ENCODE results near the gene CEACAM8. TPM values are rescaled to one million over a fixed set of nuclear protein-coding genes. Genes with fewer than 3 reads are reported as not detected.
"Not testable (repeated sequence)": the region's sequence is repeated elsewhere in the genome, so short reads cannot be mapped to it uniquely, and the experiment has no call there.

Gene CEACAM8
- total RNA-seq, 1 donor from 2014 or later, result not detected

- Mint-ChIP-seq H3K27ac (no peak overlapping the region), H3K4me3 (no peak overlapping the region), H3K36me3 (no peaks in the 10 kb centered on the region), H3K27me3 (ENCODE audit: low read depth) (no peaks in the 10 kb centered on the region), H3K4me1 (no peaks in the 10 kb centered on the region), H3K9me3 (peaks cover 83% of the 10 kb centered on the region)
- DNase-seq (ENCODE audit: low spot score in 2 of 2, unreplicated experiment in 2 of 2), result no peak
- TF ChIP-seq CTCF (IDR thresholded peaks at IDR 0.05; ENCODE audit: unreplicated experiment), result no peak
Observed at GRCh38 chr19:42628411-42629140, 33.9 kb upstream of the CEACAM8 start.

GRCh38 chr19:42627916-42628315 lies 33.2 kb upstream of the CEACAM8 start:
- TF ChIP-seq CTCF (IDR thresholded peaks at IDR 0.05; ENCODE audit: unreplicated experiment), result no peak

GRCh38 chr19:42626181-42626580 lies 31.5 kb upstream of the CEACAM8 start:
- Mint-ChIP-seq H3K36me3 (no peaks in the 10 kb centered on the region), H3K4me1 (no peaks in the 10 kb centered on the region), H3K27me3 (ENCODE audit: low read depth) (no peaks in the 10 kb centered on the region), H3K27ac (no peak overlapping the region), H3K4me3 (no peak overlapping the region), H3K9me3 (peaks cover 83% of the 10 kb centered on the region)
- DNase-seq (ENCODE audit: low spot score in 2 of 2, unreplicated experiment in 2 of 2), result no peak
- TF ChIP-seq CTCF (IDR thresholded peaks at IDR 0.05; ENCODE audit: unreplicated experiment), result no peak

More at GRCh38 chr19:42627916-42628315, 33.2 kb upstream of the CEACAM8 start:
- H3K27me3 Mint-ChIP-seq (ENCODE audit: low read depth), result no peaks in the 10 kb centered on the region
- no peaks in the 10 kb centered on the region for H3K4me1 Mint-ChIP-seq
- H3K27ac Mint-ChIP-seq, result no peak overlapping the region
- no peaks in the 10 kb centered on the region for H3K36me3 Mint-ChIP-seq
- no peak overlapping the region for H3K4me3 Mint-ChIP-seq
- H3K9me3 Mint-ChIP-seq, result peaks cover 86% of the 10 kb centered on the region
- no peak for DNase-seq (ENCODE audit: low spot score in 2 of 2, unreplicated experiment in 2 of 2)

GRCh38 chr19:42619271-42619670 lies 24.5 kb upstream of the CEACAM8 start:
- no peaks in the 10 kb centered on the region for H3K27me3 Mint-ChIP-seq (ENCODE audit: low read depth)
- no peaks in the 10 kb centered on the region for H3K36me3 Mint-ChIP-seq
- no peak overlapping the region for H3K27ac Mint-ChIP-seq
- peaks cover 60% of the 10 kb centered on the region for H3K9me3 Mint-ChIP-seq
- no peak for TF ChIP-seq CTCF (IDR thresholded peaks at IDR 0.05; ENCODE audit: unreplicated experiment)
- no peaks in the 10 kb centered on the region for H3K4me1 Mint-ChIP-seq
- DNase-seq (ENCODE audit: low spot score in 2 of 2, unreplicated experiment in 2 of 2), result no peak
- H3K4me3 Mint-ChIP-seq, result no peak overlapping the region

- peaks cover 35% of the 10 kb centered on the region for H3K9me3 Mint-ChIP-seq
- TF ChIP-seq CTCF (IDR thresholded peaks at IDR 0.05; ENCODE audit: unreplicated experiment), result no peak
- no peak overlapping the region for H3K4me3 Mint-ChIP-seq
- no peak for DNase-seq (ENCODE audit: low spot score in 2 of 2, unreplicated experiment in 2 of 2)
- peaks cover 4% of the 10 kb centered on the region for H3K36me3 Mint-ChIP-seq
- no peaks in the 10 kb centered on the region for H3K4me1 Mint-ChIP-seq
- H3K27ac Mint-ChIP-seq, result no peak overlapping the region
- H3K27me3 Mint-ChIP-seq (ENCODE audit: low read depth), result no peaks in the 10 kb centered on the region
Observed at GRCh38 chr19:42613666-42614065, 18.9 kb upstream of the CEACAM8 start.

GRCh38 chr19:42610401-42610915 lies 15.7 kb upstream of the CEACAM8 start:
- H3K4me1 Mint-ChIP-seq; DNase-seq (ENCODE audit: low spot score in 2 of 2, unreplicated experiment in 2 of 2); H3K27me3 Mint-ChIP-seq (ENCODE audit: low read depth); H3K4me3 Mint-ChIP-seq; H3K36me3 Mint-ChIP-seq; H3K27ac Mint-ChIP-seq: not testable (repeated sequence)
- H3K9me3 Mint-ChIP-seq, result peaks cover 51% of the 10 kb centered on the region
